ENCODE results near the gene SPRR5. TPM values are rescaled to one million over a fixed set of nuclear protein-coding genes. Genes with fewer than 3 reads are reported as not detected.

SPRR5 gene
- total RNA-seq, 2 experiments from 2014 or later = not detected

GRCh38 chr1:152962876-152963415, 15.9 kb downstream of the SPRR5 start:
- Histone ChIP-seq H3K9me3 (ENCODE audit: control insufficient read depth in 1 of 2, insufficient read depth in 1 of 2, low read length in 2 of 2) (peaks cover 0 to 6% of the 10 kb centered on the region in 2 experiments), H3K27ac (ENCODE audit: low read depth in 1 of 2, low read length in 2 of 2) (no peak overlapping the region), H3K27me3 (ENCODE audit: control insufficient read depth in 1 of 2, insufficient read depth in 2 of 2, low read length in 2 of 2) (peaks cover 0 to 10% of the 10 kb centered on the region in 2 experiments), H3K36me3 (ENCODE audit: insufficient read depth, low read length) (no peaks in the 10 kb centered on the region), H3K4me3 (ENCODE audit: low read length) (no peak overlapping the region), H3K4me1 (ENCODE audit: insufficient read depth, low read length) (no peaks in the 10 kb centered on the region)
- no peak for DNase-seq
- no peaks in the 10 kb centered on the region for H3K9me3 Mint-ChIP-seq
- intact Hi-C loops (cut with DNase I, micrococcal nuclease) = no loop called here
- no peak overlapping the region for H3K4me3 Mint-ChIP-seq
- H3K27ac Mint-ChIP-seq = no peak overlapping the region
- TF ChIP-seq CTCF (IDR thresholded peaks at IDR 0.05) = no peak
- no peaks in the 10 kb centered on the region for H3K4me1 Mint-ChIP-seq (ENCODE audit: low read depth)
- ChIA-PET POLR2A (no interaction called here), CTCF (no interaction called here)
- no peak for ATAC-seq (ENCODE audit: poor library complexity)
- no peaks in the 10 kb centered on the region for H3K36me3 Mint-ChIP-seq (ENCODE audit: low read depth)
- peaks cover 55% of the 10 kb centered on the region for H3K27me3 Mint-ChIP-seq

DNA sequence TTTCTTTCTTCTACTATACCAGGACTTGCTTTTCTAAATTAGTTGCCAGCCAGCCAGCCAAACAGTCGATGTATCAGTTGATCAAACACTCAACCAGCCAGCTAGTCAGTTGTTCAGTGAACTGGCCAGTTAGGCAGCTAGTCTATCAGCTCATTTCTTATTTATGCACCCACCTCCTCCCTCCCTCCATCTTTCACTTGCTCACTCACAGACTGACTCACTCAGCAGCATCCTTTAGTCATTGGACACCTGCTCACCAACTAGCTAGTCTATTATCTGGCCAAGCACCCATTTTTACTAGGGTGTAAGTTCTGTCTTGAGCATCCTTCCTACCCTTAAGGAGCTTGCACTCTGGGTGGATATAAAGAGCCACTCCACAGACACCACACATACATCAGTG, 17.5 kb downstream of the SPRR5 start:
- H3K27ac ChIP-seq (ENCODE audit: low read depth in 1 of 2, low read length in 2 of 2) = no peak overlapping the region
- no peak overlapping the region for H3K4me3 ChIP-seq (ENCODE audit: low read length)
- ATAC-seq (ENCODE audit: poor library complexity) (no peak), DNase-seq (no peak)
- no peak for TF ChIP-seq CTCF (IDR thresholded peaks at IDR 0.05)
- no peaks in the 10 kb centered on the region for H3K4me1 Mint-ChIP-seq (ENCODE audit: low read depth)
- POLR2A ChIA-PET = no interaction called here
- peaks cover 0 to 10% of the 10 kb centered on the region in 2 experiments for H3K27me3 ChIP-seq (ENCODE audit: control insufficient read depth in 1 of 2, insufficient read depth in 2 of 2, low read length in 2 of 2)
- H3K36me3 ChIP-seq (ENCODE audit: insufficient read depth, low read length) = no peaks in the 10 kb centered on the region
- intact Hi-C loops (cut with DNase I, micrococcal nuclease) = no loop called here
- no peaks in the 10 kb centered on the region for H3K9me3 Mint-ChIP-seq
- no peaks in the 10 kb centered on the region for H3K4me1 ChIP-seq (ENCODE audit: insufficient read depth, low read length)
- peaks cover 58% of the 10 kb centered on the region for H3K27me3 Mint-ChIP-seq
- peaks cover 0 to 6% of the 10 kb centered on the region in 2 experiments for H3K9me3 ChIP-seq (ENCODE audit: control insufficient read depth in 1 of 2, insufficient read depth in 1 of 2, low read length in 2 of 2)
- no peak overlapping the region for H3K27ac Mint-ChIP-seq
- no peaks in the 10 kb centered on the region for H3K36me3 Mint-ChIP-seq (ENCODE audit: low read depth)
- H3K4me3 Mint-ChIP-seq = no peak overlapping the region
- CTCF ChIA-PET = no interaction called here

GRCh38 chr1:152965853-152966252, 18.8 kb downstream of the SPRR5 start:
- DNase-seq (no peak), ATAC-seq (ENCODE audit: poor library complexity) (no peak)
- no peak for TF ChIP-seq CTCF (IDR thresholded peaks at IDR 0.05)
- no peak overlapping the region for H3K4me3 Mint-ChIP-seq
- no peak overlapping the region for H3K4me3 ChIP-seq (ENCODE audit: low read length)
- no peak overlapping the region for H3K27ac Mint-ChIP-seq
- no peaks in the 10 kb centered on the region for H3K4me1 Mint-ChIP-seq (ENCODE audit: low read depth)
- POLR2A ChIA-PET = no interaction called here
- no peaks in the 10 kb centered on the region for H3K9me3 Mint-ChIP-seq
- peaks cover 0 to 10% of the 10 kb centered on the region in 2 experiments for H3K27me3 ChIP-seq (ENCODE audit: control insufficient read depth in 1 of 2, insufficient read depth in 2 of 2, low read length in 2 of 2)
- no peaks in the 10 kb centered on the region for H3K4me1 ChIP-seq (ENCODE audit: insufficient read depth, low read length)
- no peaks in the 10 kb centered on the region for H3K9me3 ChIP-seq (ENCODE audit: control insufficient read depth in 1 of 2, insufficient read depth in 1 of 2, low read length in 2 of 2)
- intact Hi-C loops (cut with DNase I, micrococcal nuclease) = no loop called here
- CTCF ChIA-PET = no interaction called here
- H3K36me3 Mint-ChIP-seq (ENCODE audit: low read depth) = no peaks in the 10 kb centered on the region
- no peaks in the 10 kb centered on the region for H3K36me3 ChIP-seq (ENCODE audit: insufficient read depth, low read length)
- H3K27me3 Mint-ChIP-seq = peaks cover 51% of the 10 kb centered on the region
- no peak overlapping the region for H3K27ac ChIP-seq (ENCODE audit: low read depth in 1 of 2, low read length in 2 of 2)
